Bone marrow (tissue), 2 donors: ENCODE data around the gene HNRNPA3.
"Not testable (repeated sequence)": the region's sequence is repeated elsewhere in the genome, so short reads cannot be mapped to it uniquely, and the experiment has no call there.

Experiments used
- DNase-seq, 2 donors: peaks; one replicate each; lab custom pipeline; 2025; lab: John Stamatoyannopoulos, UW

Gene HNRNPA3

DNA sequence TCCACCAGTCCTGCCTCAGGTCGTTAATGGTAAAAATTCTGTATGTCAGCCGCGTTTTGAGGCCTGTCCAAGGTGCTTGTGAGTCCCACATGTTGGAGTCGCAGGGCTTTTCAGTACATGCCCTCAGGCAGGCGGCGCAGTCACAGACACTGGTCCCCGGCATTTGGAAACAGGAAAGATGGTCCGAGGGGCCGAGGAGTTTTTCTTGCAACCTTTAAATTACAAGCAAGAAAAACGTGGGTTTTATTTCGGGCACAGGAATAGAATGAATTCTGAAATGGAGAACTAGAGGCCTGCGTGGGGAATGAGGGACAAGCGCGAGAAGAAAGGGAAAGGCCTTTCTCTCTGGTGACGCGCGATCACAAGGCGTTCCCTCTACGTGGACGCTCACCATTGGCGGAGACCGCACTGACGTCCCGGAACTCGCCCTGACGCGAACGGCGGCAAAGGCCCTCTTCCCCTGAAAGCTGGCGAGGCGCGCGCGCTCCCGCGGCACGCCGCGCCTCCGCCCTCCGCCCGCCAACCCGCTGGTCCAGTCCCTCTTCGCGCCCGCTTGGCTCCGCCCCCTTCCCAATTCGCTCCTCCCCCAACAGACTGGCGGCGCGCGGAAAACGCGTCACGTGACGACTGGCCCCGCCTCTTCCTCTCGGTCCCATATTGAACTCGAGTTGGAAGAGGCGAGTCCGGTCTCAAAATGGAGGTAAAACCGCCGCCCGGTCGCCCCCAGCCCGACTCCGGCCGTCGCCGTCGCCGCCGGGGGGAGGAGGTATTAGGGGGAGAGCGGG lies at the start of gene HNRNPA3:
TSS of gene HNRNPA3 (plus strand) at position 689 of the 785 bp plus-strand sequence. CDS start at position 695, 6 bp downstream.
- DNase-seq = peak; percentile 98 to 100

- DNase-seq = no peak
Measured at GRCh38 chr2:177164131-177164530, 48.5 kb upstream of the HNRNPA3 start.

- DNase-seq = peak; percentile 29 to 65
Measured at GRCh38 chr2:177164584-177165052, 48.0 kb upstream of the HNRNPA3 start.

DNA sequence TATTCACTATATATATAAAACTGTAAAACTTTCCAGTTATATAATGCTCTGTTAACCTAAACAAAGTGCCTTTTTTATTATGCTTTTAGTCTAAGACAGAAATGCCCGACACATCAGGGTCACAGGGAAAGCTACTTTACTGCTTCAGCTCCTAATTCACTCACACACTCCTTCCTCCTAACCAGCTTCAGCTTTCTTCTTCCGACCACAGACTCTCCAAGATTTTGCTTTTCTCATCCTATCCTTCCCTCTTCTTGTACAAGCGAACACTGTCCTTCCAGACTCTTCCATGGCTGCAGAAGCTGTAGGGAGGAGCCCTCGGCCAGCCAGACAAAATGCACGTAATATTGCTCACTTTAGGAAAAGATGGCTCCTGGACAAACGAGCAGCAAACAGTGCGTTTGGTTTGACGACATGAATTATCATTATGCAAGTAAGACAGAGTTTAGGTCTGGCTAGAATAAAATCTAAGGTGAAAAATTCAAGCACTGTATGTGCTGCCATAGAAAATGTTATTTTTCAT lies 47.5 kb upstream of the HNRNPA3 start:
- no peak for DNase-seq

GRCh38 chr2:177165721-177166711 lies 46.6 kb upstream of the HNRNPA3 start:
- peak in 1 of 2 donors; percentile 47 for DNase-seq

DNA sequence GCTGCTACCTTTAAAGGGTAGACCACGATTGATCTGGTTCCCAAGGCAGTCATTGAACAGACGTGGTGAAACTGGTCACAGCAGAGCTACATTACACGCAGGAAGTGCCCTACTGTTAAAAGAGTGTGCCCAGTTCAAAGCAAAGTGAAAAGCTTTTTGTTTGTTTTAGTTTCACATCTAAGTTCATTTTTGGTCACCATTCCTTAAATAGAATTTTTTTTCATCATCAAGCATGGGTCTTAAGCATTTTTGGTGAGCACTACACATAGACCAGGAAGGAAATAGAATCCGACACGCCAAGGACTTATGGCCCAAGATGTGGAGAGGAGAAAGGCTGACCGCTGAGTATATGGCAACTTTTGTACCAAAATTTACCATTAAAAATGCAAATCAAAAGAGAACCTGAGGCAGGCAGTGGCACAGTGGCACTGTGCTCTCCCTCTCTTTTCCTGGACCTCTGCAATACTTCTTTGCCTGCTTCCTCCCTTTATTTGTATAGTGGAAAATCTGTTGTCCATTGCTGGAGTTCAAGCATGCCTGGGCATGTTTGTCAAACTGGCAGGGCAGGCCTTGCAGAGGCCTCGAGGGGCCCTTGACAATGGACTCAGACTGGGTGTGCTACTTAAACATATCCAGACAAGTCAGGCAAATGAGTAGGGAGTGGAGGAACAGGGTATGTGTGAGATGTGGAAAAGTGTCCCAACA lies 42.6 kb upstream of the HNRNPA3 start:
- no peak for DNase-seq

DNA sequence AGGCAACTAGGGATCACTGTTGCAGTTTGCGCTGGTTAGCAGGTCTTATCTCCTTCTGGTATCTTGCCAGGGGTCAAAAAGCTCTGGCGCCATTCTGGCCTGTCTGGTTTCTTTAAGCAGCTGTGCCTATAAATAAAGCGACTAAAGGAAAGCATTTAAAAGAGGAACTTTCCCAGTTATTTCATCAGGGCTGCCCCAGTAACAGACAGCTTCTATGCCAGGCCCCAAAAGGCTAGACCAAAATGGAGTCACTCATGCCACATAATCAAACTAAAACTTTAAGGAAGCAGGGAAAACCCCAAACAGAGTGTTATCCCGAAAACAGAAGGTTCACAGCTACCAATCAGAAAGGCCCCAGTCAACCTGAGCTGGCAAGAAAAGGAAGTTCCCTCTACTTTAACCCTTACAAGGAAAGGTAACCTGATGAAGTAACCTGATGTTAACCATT lies 41.2 kb upstream of the HNRNPA3 start:
- peak in 1 of 2 donors; percentile 59 for DNase-seq

DNA sequence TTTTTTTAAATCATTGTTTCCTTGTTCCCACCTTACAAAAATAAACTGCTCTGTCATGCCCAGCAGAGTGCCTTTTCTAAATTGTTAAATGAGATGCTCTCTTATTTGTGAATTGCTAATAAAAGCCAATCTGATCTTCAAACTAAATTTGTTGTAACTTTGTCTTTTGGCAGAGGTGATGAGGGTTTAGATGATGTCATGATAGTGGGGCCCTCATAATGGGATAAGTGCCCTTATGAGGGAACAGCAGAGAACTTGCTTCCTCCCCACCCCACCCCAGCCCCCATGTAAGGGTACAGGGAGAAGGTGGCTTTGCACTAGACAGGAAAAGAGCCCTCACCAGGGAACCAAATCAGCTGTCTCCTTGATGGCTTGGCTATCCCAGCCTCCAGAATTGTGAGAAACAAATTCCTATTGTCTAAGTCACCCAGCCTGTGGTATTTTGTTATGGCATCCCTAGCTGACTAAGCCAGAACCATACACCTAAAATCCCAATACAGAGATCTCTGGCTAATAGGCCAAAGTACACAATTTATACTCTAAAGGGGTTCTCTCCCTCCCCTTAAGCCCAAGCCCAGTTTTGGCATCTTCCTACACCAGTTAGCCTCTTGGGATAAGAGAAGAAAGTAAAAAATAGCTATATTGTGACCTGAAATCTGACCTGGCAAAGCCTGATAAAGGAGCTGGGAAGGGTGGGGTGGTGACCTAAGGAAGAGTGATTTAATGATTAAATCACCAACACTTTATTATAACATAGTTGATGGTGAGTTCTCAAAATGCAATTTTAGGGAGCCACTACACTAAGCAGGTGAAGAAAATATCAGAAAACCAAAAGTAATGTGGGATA lies 40.3 kb upstream of the HNRNPA3 start:
- no peak for DNase-seq

GRCh38 chr2:177174486-177174885 lies 38.1 kb upstream of the HNRNPA3 start:
- no peak for DNase-seq

GRCh38 chr2:177175917-177176668 lies 36.5 kb upstream of the HNRNPA3 start:
- no peak for DNase-seq

DNA sequence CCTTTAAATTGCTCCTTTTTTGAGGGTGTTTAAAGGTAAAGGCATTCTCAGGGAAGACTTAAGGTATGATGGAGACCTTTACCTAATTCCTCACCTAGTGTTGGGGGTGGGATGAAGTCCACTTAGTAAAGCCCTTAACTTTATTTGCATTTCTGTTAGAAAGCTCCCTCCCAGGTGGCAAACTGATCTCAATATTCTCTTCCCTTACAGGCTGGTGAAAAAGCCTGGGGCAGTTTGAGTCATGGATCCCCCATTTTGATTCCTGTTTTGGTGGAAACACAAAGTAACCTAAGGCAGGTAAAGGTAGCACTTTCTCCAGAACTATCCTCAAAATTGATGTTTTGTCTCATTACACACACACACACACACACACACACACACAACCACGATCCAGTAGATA lies 33.8 kb upstream of the HNRNPA3 start:
- DNase-seq = no peak

GRCh38 chr2:177179227-177179626 lies 33.4 kb upstream of the HNRNPA3 start:
- no peak for DNase-seq

DNA sequence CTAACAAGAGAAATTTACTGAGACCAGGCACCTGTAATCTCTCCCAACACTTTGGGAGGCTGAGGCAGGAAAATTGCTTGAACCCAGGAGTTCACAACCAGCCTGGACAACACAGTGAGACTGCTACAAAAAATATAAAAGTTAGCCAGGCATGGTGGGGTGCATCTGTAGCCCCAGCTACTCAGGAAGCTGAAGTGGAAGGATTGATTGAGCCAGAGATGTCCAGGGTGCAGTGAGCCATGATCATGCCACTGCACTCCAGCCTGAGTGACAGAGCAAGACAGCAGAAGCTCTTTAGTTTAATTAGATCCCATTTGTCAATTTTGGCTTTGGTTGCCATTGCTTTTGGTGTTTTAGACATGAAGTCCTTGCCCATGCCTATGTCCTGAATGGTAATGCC lies 32.9 kb upstream of the HNRNPA3 start:
- DNase-seq = not testable (repeated sequence)

DNA sequence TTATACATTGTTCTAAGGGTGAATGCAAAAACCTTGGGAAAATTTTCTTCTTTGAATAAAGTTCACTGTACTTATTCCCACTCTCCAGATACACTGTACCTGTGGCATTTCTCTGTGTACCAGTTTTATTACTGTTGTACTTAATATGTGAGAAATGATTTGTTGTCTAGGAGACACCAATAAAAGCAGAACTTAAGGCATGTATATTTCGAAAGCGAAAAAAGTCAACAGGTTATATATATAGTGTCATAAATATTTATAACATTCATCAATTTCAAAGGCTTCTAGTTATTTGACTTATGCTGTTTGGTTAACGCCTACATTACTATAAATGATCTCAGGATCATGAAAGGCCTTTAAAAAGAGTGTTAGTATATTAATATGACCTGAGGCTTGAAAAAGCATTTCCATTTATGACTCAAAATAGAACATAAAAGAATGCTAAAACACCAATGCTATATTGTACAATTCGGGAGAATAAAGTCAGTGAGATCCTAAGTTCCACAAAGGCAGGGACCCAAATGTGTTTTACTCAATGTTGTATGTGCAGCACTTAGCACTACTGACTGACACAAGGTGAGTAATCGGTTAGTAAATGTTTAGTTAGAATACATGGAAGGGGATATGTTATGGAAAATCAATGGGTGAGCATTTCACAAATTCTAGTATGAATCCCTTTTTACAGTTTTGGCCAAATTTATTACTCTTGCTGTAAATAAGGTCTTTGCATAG lies 32.2 kb upstream of the HNRNPA3 start:
- DNase-seq = no peak

- no peak for DNase-seq
Measured at GRCh38 chr2:177183860-177184259, 28.7 kb upstream of the HNRNPA3 start.

GRCh38 chr2:177184606-177185005 lies 28.0 kb upstream of the HNRNPA3 start:
- DNase-seq = no peak

GRCh38 chr2:177186038-177186437 lies 26.6 kb upstream of the HNRNPA3 start:
- DNase-seq = not testable (repeated sequence)

DNA sequence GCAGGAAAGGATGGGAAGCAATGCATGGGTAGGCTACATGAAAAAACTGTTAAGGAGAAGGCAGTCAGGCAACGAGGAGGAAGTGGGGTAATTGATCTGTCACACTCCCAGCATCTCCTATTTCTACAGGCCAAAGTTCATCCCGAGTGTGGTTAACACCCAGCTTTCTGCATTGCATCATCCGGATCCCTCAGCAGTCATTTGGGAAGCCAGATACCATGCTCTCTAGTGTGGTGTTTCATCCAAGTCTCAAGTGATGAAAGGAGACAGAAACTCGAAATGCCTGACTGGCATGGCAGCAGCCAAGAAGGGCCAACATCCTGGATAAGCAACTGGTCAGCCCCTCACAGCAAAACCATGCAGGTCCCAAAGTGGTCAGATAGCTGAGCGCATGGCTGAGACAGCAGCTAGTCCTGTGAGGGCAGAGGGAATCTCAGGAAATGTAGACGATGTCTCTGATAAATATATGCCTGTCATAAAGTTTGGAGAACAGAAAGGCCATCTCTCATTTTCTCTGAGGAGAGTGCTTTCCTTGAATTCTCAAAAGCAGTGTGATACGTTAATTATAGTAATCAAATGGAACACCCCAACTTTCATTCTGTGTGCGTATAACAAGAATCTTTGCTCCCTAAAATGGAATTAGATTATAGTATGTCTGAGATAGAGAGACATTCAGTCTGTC lies 24.8 kb upstream of the HNRNPA3 start:
- no peak for DNase-seq
